Suprapubic skin (tissue), 4 donors: ENCODE results near the gene FRMD4A.

Experiments
- CTCF ChIP-seq, 2 donors: fragments of 200-600 bp in 1 of 2; fragments of 450-650 bp in 1 of 2; sonication (generic) in 1 of 2; IDR thresholded peaks; one replicate each; pipeline ENCODE4 v1.5.1; 2016 to 2019; ENCODE audit warnings: antibody characterized with exemption in 2 of 2, mild to moderate bottlenecking in 1 of 2, moderate library complexity in 1 of 2
- EP300 ChIP-seq: sonication (generic); formaldehyde crosslinking; IDR thresholded peaks from one replicate; pipeline ENCODE4 v1.6.1; 2017; ENCODE audit warnings: antibody characterized with exemption
- POLR2A ChIP-seq, 2 donors: fragments of 450-650 bp; IDR thresholded peaks; one replicate each; pipeline ENCODE4 v1.6.1; 2017; ENCODE audit warnings: antibody characterized with exemption in 2 of 2, mild to moderate bottlenecking in 2 of 2, moderate library complexity in 2 of 2
- POLR2AphosphoS5 ChIP-seq, 3 donors: sonication (generic); formaldehyde crosslinking; IDR thresholded peaks; one replicate each; pipeline ENCODE4 v1.6.1; 2017; ENCODE audit warnings: antibody characterized with exemption in 3 of 3

- TF ChIP-seq CTCF (IDR thresholded peaks at IDR 0.05): no peak
- no peak for TF ChIP-seq POLR2A (IDR thresholded peaks at IDR 0.05)
- TF ChIP-seq POLR2AphosphoS5 (IDR thresholded peaks at IDR 0.05): no peak
- TF ChIP-seq EP300: no peak
These were observed 625.8 kb downstream of the FRMD4A start for GRCh38 chr10:13704964-13705363.
